Cardiac septum (tissue), 1 donor: ENCODE measurements around the gene ARRB2. TPM values are rescaled to one million over a fixed set of nuclear protein-coding genes. Genes with fewer than 3 reads are reported as not detected.

ENCODE experiments used
- DNase-seq: peaks from one replicate; pipeline ENCODE4 v3.0.0-alpha.2; 2020; ENCODE audit warnings: low spot score
- intact Hi-C: fragments of 100-400 bp; cut with DNase I; formaldehyde crosslinking; loops from one replicate; pipeline ENCODE4 v1.14.0; 2022
- total RNA-seq: library from RNA; stranded (reverse); fragmentation: NEBNext Ultra II Directional; extraction: Animal tissue kit (Norgen Biotek cat#: 25700); gene quantifications from one replicate; pipeline ENCODE4 v1.2.1, GENCODE V29; 2021
- donor health status: DM: no; HTN: no; CAD: no.

The ARRB2 gene
- total RNA-seq, 1 donor from 2014 or later, result 20.8 TPM

DNA sequence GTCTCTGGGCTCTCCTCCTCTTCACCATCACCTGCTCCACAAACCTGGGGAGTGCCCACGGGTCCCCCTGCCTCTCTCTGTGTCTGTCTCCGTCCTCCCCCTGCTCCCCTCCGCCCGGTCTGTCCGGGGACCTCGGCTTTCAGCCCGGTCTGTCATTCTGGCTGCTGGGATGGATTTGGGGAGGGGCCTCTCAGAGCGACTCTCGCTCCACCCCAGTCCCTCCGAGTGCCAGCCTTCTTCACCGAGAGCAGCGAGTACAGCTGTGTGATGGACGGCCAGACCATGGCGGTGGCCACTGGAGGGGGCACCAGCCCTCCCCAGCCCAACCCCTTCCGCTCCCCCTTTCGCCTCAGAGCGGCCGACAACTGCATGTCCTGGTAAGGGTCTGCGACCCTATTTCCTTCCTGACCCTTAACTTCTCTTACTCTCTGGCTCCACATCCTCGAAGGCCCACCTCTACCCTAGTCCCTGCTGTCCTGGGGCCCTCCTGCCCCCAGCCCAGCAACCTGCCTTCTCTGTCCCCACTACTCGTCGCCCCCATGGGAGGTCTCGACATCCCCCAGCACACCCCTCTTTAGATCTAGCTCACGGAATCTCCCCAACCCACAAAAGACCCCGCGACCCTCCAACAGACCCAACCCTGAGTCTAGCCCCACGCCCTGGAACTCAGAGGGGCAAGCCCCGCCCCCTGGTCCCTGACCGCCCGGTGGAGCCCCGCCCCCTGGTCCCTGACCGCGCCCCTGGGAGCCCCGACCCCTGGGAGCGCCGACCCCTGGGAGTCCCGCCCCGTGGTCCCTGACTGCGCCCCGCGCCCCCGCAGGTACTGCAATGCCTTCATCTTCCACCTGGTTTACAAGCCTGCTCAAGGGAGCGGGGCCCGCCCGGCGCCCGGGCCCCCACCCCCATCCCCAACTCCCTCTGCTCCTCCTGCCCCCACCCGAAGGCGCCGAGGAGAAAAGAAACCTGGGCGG lies 34.9 kb downstream of the ARRB2 start:
- no peak for DNase-seq
- intact Hi-C loops, result no loop called here

DNA sequence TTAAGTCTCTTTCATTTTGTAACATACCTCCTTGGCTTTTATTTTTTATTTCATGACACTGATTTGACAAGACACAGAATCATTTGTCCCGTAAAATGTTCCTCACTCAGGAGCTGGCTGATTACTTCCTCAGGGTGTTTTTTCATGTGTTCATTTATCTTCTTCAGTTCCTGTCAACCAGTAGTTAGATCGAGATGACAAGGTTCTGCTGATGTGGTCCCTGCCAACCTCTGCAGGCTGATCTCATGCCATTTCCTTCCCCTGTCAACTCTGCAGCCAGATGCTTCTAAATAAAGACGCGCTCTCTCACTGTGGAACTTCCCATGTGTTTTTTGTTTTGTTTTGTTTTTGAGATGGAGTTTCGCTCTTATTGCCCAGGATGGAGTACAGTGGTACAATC lies 37.4 kb downstream of the ARRB2 start:
- DNase-seq, result no peak
- intact Hi-C loops, result no loop called here

DNA sequence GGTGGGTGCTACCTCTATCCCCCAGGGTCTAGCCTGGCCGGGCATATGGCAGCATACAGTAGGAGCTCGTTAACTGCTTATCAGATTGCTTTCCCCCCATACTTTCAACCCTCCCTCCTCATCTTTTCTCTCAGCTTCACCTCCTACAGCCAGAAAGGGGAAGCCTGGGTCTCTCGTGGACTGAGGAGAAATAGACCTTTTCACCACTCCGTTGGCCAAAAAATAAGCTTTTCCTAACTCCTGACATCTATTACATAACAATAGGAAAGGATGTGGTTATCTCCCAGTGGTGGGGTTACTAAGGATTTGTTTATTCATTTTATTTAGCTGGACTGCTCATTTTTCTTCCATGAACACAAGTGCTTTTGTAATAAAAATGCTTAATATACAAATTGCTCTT lies 38.3 kb downstream of the ARRB2 start:
- intact Hi-C loops, result no loop called here
- no peak for DNase-seq

DNA sequence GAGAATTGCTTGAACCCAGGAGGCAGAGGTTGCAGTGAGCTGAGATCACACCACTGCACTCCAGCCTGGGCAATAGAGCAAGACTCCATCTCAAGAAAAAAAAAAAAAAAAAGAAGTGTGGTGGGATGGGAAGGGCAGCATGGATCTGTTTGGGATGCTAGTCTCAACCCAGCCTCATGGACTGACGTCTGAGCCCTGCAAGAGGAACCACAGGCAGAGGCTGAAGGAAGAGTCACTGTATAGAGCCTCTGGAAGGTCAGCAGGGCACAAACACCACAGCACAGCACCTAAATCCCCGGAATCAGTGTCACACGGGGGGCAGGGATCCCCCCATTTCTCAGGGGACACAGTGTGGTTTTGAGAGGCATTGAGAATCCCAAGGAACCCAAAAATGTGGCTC lies 40.2 kb downstream of the ARRB2 start:
- no peak for DNase-seq
- intact Hi-C loops, result no loop called here

DNA sequence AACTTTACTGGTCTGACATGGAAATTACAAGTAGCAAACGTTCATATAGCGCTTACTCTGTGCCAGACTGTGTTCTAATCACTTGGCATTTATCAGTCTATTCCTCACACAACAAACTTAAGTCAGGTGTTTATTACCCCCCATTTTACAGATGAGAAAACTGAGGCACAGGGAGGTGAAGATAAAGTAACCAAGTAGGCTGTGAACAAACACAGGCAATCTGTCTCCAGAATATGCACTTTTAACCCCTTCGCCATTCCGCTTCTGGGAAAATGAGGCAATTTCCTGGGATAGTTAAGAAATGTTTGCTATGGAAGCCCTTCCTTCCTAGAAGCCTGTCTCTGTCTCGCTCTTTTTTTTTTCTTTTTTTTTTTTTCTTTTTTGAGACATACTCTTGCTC lies 41.5 kb downstream of the ARRB2 start:
- no peak for DNase-seq
- intact Hi-C loops, result no loop called here

DNA sequence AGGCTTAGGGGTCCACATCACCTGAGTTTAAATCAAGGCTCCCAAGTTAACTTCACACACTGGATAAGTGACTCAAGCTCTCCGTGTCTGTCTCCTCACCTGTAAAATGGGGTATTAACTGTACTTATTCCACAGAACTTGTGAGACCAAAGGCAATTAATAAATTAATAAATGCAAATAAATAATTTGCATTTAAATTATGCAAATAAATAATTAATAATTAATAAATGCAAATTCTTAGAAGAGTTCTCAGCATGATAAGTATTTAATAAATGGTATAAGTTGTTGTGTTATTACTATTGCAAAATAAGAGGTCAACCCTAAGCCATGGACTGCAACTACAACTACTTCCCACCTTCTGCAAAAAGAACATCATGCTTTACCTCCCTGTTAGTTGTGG lies 43.0 kb downstream of the ARRB2 start:
- DNase-seq, result no peak
- intact Hi-C loops, result no loop called here

DNA sequence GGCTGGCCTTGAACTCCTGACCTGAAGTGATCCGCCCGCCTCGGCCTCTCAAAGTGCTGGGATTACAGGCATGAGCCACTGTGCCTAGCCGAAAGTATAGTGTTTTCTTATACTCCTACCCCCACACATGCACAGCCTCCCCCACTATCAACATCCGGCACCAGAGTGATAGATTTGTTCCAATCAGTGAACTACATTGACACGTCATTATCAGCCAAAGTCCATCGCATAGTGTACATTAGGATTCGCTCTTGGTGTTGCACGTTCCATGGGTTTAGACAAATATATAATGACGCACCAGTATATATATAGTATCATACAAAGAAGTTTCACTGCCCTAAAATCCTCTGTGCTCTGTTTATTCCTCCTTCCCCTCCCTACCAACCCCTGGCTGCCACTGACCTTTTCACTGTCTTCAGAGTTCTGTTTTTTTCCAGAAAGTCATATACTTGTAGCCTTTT lies 49.4 kb downstream of the ARRB2 start:
- DNase-seq, result no peak
- intact Hi-C loops, result no loop called here

DNA sequence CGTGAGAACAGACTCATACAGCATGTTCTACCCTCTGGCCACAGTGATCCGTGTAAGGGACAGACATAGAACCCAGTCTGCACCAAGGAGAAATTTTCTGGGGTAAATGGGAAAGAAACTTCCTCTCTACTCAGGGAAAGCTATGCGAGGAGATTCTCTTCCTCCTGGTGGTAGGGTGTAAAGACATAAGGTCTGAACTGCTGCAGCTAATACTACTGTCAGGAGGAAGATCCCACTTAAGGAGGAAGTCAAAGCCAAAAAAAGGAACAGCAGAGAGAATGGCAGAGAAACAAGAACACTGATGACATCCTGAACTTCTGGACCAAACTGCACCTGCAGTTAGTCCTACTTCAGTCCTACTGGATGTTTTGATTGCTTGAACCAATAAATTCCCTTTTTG lies 54.2 kb downstream of the ARRB2 start:
- no peak for DNase-seq
- intact Hi-C loops, result no loop called here

DNA sequence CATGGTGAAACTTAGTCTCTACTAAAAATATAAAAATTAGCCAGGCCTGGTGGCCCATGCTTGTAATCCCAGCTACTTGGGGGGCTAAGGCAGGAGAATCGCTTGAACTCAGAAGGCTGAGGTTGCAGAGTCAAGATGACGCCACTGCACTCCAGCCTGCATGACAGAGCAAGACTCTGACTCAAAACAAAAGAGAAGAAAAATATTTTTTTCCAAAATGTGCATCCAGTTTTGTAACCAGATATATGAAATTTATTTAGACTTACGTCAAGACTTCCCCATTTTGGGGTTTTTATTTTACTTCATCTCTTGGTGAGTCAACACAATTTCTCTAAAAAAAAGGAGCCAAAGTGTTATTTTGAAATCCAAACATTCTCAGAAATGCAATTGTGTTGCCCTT lies 55.8 kb downstream of the ARRB2 start:
- intact Hi-C loops, result no loop called here
- DNase-seq, result no peak

DNA sequence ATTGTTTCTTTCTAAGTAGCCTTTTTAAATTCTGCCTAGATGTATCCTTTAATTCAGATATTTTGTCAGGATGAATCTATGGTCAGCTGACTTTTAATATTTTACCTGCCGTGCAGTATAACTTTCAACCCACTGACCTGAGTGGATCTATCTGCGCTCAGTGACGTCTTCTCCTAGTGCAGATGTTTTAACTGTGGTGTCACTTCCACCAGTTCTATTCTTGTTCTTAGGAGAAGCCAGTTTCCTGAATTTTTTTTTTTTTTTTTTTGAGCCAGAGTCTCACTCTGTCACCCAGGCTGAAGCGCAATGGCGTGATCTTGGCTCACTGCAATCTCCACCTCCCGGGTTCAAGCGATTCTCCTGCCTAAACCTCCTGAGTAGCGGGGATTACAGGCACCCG lies 56.3 kb downstream of the ARRB2 start:
- intact Hi-C loops, result no loop called here
- no peak for DNase-seq

DNA sequence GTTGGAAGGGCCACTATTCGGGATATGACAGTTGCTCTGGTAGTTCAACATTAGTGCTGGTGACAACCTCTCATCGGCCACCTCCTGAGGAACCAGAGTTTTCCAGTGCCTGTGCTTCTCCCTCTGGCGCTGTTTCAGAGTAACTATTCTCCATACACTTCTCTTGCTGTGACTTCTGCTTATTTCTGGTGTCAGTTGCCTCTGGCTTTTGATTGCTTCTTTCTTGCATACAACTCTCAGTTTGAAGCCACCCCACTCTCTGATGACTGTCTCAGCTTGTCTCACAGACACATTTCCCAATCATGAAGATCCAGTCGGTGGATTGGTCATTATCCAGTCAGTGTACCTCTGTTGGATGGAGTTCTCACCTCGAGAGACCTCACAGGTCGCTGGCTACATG lies 57.9 kb downstream of the ARRB2 start:
- no peak for DNase-seq
- intact Hi-C loops, result no loop called here

DNA sequence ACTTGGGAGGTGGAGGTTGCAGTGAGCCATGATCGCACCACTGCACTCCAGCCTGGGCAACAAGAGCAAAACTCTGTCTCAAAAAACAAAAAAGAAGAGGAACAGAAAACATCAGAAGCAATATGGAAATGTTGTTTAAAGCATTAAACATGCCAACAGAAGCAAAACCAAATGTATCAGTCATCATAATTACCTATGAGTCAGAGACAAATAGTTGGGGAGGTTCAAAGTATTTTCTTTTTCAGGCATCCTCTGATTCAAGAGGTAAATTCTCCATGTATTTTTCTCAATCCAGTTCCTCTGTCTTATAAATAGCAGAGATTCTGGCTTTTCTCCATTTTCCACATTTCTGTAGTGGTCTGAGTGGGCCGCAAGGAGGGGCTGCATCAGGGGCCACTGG lies 59.2 kb downstream of the ARRB2 start:
- DNase-seq, result no peak
- intact Hi-C loops, result no loop called here

Other genes with a start within 250 kb of the ARRB2 start
- gene SPNS2, start 211.8 kb upstream of the ARRB2 start, total RNA-seq, result 10.3 TPM
- gene MYBBP1A, start 155.2 kb upstream of the ARRB2 start, total RNA-seq, result 26.1 TPM
- not detected for gene GGT6, start 150.1 kb upstream of the ARRB2 start, total RNA-seq
- gene SMTNL2, start 126.1 kb upstream of the ARRB2 start, total RNA-seq, result 8.1 TPM
- 0.35 TPM for gene ALOX15, start 69.0 kb upstream of the ARRB2 start, total RNA-seq
- 36.4 TPM for gene PELP1, start 6.5 kb upstream of the ARRB2 start, total RNA-seq
- 19.9 TPM for gene MED11, start 20.8 kb downstream of the ARRB2 start, total RNA-seq
- 0.40 TPM for gene ZMYND15, start 29.2 kb downstream of the ARRB2 start, total RNA-seq
- gene CXCL16, start 29.3 kb downstream of the ARRB2 start, total RNA-seq, result 3.6 TPM
- gene TM4SF5, start 61.3 kb downstream of the ARRB2 start, total RNA-seq, result not detected
- gene VMO1, start 75.7 kb downstream of the ARRB2 start, total RNA-seq, result 0.97 TPM
- gene GLTPD2, start 78.3 kb downstream of the ARRB2 start, total RNA-seq, result not detected
- 147 TPM for gene PSMB6, start 85.5 kb downstream of the ARRB2 start, total RNA-seq
- 9.5 TPM for gene PLD2, start 96.5 kb downstream of the ARRB2 start, total RNA-seq
- gene MINK1, start 122.7 kb downstream of the ARRB2 start, total RNA-seq, result 44.0 TPM
- 0.46 TPM for gene C17orf107, start 188.9 kb downstream of the ARRB2 start, total RNA-seq
- gene CHRNE, start 192.5 kb downstream of the ARRB2 start, total RNA-seq, result 5.5 TPM
- not detected for gene GP1BA, start 221.6 kb downstream of the ARRB2 start, total RNA-seq
- gene SLC25A11, start 229.4 kb downstream of the ARRB2 start, total RNA-seq, result 176 TPM
- 84.7 TPM for gene RNF167, start 229.6 kb downstream of the ARRB2 start, total RNA-seq
- 204 TPM for gene PFN1, start 237.9 kb downstream of the ARRB2 start, total RNA-seq
- gene ENO3, start 240.5 kb downstream of the ARRB2 start, total RNA-seq, result 382 TPM